PC-3 (cell line): ENCODE measurements around the gene HPDL.

Source experiments
- CTCF ChIP-seq: fragments of 300-600 bp; sonication (generic); conservative IDR thresholded peaks from 2 replicates; pipeline ENCODE4 v1.5.1; 2017; ENCODE audit warnings: antibody characterized with exemption, low read depth, mild to moderate bottlenecking, low read length
- EZH2 ChIP-seq: fragments of 300-600 bp; sonication (generic); IDR thresholded peaks from one replicate; pipeline ENCODE4 v1.6.1; 2017; ENCODE audit warnings: antibody characterized with exemption, mild to moderate bottlenecking, low read length; ENCODE audit not compliant: unreplicated experiment
- EZH2phosphoT487 ChIP-seq: fragments of 300-600 bp; sonication (generic); IDR thresholded peaks from 2 replicates; pipeline ENCODE4 v1.6.1; 2018; ENCODE audit warnings: mild to moderate bottlenecking, antibody characterized with exemption, low read length, borderline replicate concordance

DNA sequence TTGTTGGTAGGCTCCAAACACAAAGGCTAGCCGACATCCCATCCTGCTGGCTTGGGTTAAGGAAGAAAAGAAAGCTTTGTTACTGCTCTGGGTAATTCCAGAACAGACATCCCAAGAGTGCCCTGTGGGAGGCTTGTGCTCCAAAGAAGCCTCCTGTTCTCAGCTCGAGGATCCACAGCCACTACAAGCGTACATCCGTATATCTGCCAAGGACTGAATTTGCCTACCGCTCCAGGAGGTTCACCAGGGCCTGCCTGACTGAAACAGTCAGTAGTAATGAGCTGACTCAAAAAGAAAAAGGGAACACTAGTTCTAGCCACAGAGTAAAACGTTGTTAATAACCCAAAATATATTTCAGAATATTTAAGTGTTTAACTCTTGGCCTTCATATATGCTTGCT lies 38.4 kb downstream of the HPDL start:
- no peak for TF ChIP-seq EZH2
- TF ChIP-seq CTCF: no peak
- no peak for TF ChIP-seq EZH2phosphoT487
